Suprapubic skin (tissue), 4 donors: ENCODE measurements around the gene LRP1B. TPM values are rescaled to one million over a fixed set of nuclear protein-coding genes. Genes with fewer than 3 reads are reported as not detected.

ENCODE experiments used
- DNase-seq, 2 donors: peaks; one replicate each; pipeline ENCODE4 v3.0.0-alpha.2; 2019; ENCODE audit warnings: low spot score in 2 of 2
- H3K27ac ChIP-seq: fragments of 200-600 bp; sonication (generic); one replicate; pipeline ENCODE4 v1.5.1; 2019
- H3K27me3 ChIP-seq: fragments of 200-600 bp; sonication (generic); one replicate; pipeline ENCODE4 v1.5.1; 2019
- H3K36me3 ChIP-seq: fragments of 200-600 bp; sonication (generic); one replicate; pipeline ENCODE4 v1.5.1; 2019
- H3K4me1 ChIP-seq: fragments of 200-600 bp; sonication (generic); one replicate; pipeline ENCODE4 v1.5.1; 2019
- H3K4me3 ChIP-seq: fragments of 200-600 bp; sonication (generic); one replicate; pipeline ENCODE4 v1.5.1; 2019; ENCODE audit warnings: mild to moderate bottlenecking
- H3K9me3 ChIP-seq: fragments of 200-600 bp; sonication (generic); one replicate; pipeline ENCODE4 v1.5.1; 2019
- CTCF ChIP-seq, 2 donors: fragments of 200-600 bp in 1 of 2; fragments of 450-650 bp in 1 of 2; sonication (generic) in 1 of 2; IDR thresholded peaks; one replicate each; pipeline ENCODE4 v1.5.1; 2016 to 2019; ENCODE audit warnings: antibody characterized with exemption in 2 of 2, mild to moderate bottlenecking in 1 of 2, moderate library complexity in 1 of 2
- EP300 ChIP-seq: sonication (generic); formaldehyde crosslinking; IDR thresholded peaks from one replicate; pipeline ENCODE4 v1.6.1; 2017; ENCODE audit warnings: antibody characterized with exemption
- POLR2A ChIP-seq, 2 donors: fragments of 450-650 bp; IDR thresholded peaks; one replicate each; pipeline ENCODE4 v1.6.1; 2017; ENCODE audit warnings: antibody characterized with exemption in 2 of 2, mild to moderate bottlenecking in 2 of 2, moderate library complexity in 2 of 2
- POLR2AphosphoS5 ChIP-seq, 3 donors: sonication (generic); formaldehyde crosslinking; IDR thresholded peaks; one replicate each; pipeline ENCODE4 v1.6.1; 2017; ENCODE audit warnings: antibody characterized with exemption in 3 of 3
- WGBS: methylation state at CpG from one replicate; pipeline ENCODE4 v1.1.5; 2018; 5-methylcytosine and 5-hydroxymethylcytosine counted together
- total RNA-seq, 4 donors: library from RNA; depleted of rRNA; stranded (reverse); fragments of >200 nt; gene quantifications; one replicate each; pipeline ENCODE4 v1.1.0, GENCODE V29; 2016

Gene LRP1B
- total RNA-seq, 4 donors from 2014 or later = 0.11 to 2.7 (median 1.3) TPM

GRCh38 chr2:142012797-142013196 lies 118.0 kb downstream of the LRP1B start:
- Histone ChIP-seq H3K4me1 (no peaks in the 10 kb centered on the region), H3K4me3 (no peak overlapping the region), H3K27me3 (no peaks in the 10 kb centered on the region), H3K27ac (no peak overlapping the region), H3K36me3 (no peaks in the 10 kb centered on the region), H3K9me3 (no peaks in the 10 kb centered on the region)
- WGBS = 95% methylated on average over 2 of the region's 2 CpGs
- TF ChIP-seq POLR2AphosphoS5 (IDR thresholded peaks at IDR 0.05) (no peak), POLR2A (IDR thresholded peaks at IDR 0.05) (no peak), CTCF (IDR thresholded peaks at IDR 0.05) (no peak), EP300 (no peak)
- DNase-seq = no peak

GRCh38 chr2:142010477-142011270 lies 120.1 kb downstream of the LRP1B start:
- Histone ChIP-seq H3K27ac (no peak overlapping the region), H3K27me3 (no peaks in the 10 kb centered on the region), H3K4me1 (no peaks in the 10 kb centered on the region), H3K9me3 (no peaks in the 10 kb centered on the region), H3K4me3 (no peak overlapping the region), H3K36me3 (no peaks in the 10 kb centered on the region)
- WGBS = 80% methylated on average over 11 of the region's 11 CpGs
- DNase-seq = no peak
- TF ChIP-seq POLR2AphosphoS5 (IDR thresholded peaks at IDR 0.05) = no peak
- TF ChIP-seq CTCF (IDR thresholded peaks at IDR 0.05) = no peak
- no peak for TF ChIP-seq EP300
- no peak for TF ChIP-seq POLR2A (IDR thresholded peaks at IDR 0.05)

- WGBS = 65% methylated on average over 4 of the region's 4 CpGs
These were observed 122.6 kb downstream of the LRP1B start for GRCh38 chr2:142008135-142008744.

GRCh38 chr2:141994066-141994465 lies 136.8 kb downstream of the LRP1B start:
- no peak for DNase-seq
- H3K27ac ChIP-seq = no peak overlapping the region

More at GRCh38 chr2:142008135-142008744, 122.6 kb downstream of the LRP1B start:
- no peaks in the 10 kb centered on the region for H3K9me3 ChIP-seq
- no peaks in the 10 kb centered on the region for H3K36me3 ChIP-seq
- H3K27ac ChIP-seq = no peak overlapping the region
- no peak overlapping the region for H3K4me3 ChIP-seq
- no peak for TF ChIP-seq POLR2A (IDR thresholded peaks at IDR 0.05)
- TF ChIP-seq EP300 = no peak
- no peak for TF ChIP-seq CTCF (IDR thresholded peaks at IDR 0.05)
- TF ChIP-seq POLR2AphosphoS5 (IDR thresholded peaks at IDR 0.05) = no peak
- no peaks in the 10 kb centered on the region for H3K27me3 ChIP-seq
- no peak for DNase-seq
- no peaks in the 10 kb centered on the region for H3K4me1 ChIP-seq

More at GRCh38 chr2:141994066-141994465, 136.8 kb downstream of the LRP1B start:
- no peaks in the 10 kb centered on the region for H3K9me3 ChIP-seq
- no peaks in the 10 kb centered on the region for H3K36me3 ChIP-seq
- TF ChIP-seq POLR2A (IDR thresholded peaks at IDR 0.05) (no peak), POLR2AphosphoS5 (IDR thresholded peaks at IDR 0.05) (no peak), CTCF (IDR thresholded peaks at IDR 0.05) (no peak)
- H3K27me3 ChIP-seq = no peaks in the 10 kb centered on the region
- WGBS = 61% methylated on average over 4 of the region's 4 CpGs
- no peak overlapping the region for H3K4me3 ChIP-seq
- H3K4me1 ChIP-seq = no peaks in the 10 kb centered on the region
